HEK293 (cell line): Measurements from ENCODE around the gene SLAMF9.
A peak's percentile ranks its signal among the peaks of the same experiment; 100 is the strongest.

ENCODE experiments used
- CTCF ChIA-PET: fragments of 350-600 bp; formaldehyde crosslinking; extraction: SDS; loops from one replicate; lab custom pipeline; 2021; ENCODE audit warnings: antibody characterized with exemption; lab: Yijun Ruan, JAX
- POLR2A ChIA-PET: fragments of 300-600 bp; formaldehyde crosslinking; extraction: SDS; loops from one replicate; lab custom pipeline; 2020; ENCODE audit warnings: antibody characterized with exemption, inconsistent platforms; lab: Yijun Ruan, JAX
- H3K27ac ChIP-seq: fragments of 200-500 bp; sonication (Bioruptor generic); 2 replicates; pipeline ENCODE4 v1.5.1; 2014; ENCODE audit warnings: low read depth, low read length, control low read depth, inconsistent platforms; ENCODE audit errors: extremely low read depth
- H3K36me3 ChIP-seq, 2 experiments: fragments of 200-500 bp in 1 of 2; sonication (Bioruptor generic) in 1 of 2; 1 replicate in 1 of 2; 2 replicates in 1 of 2; pipeline ENCODE4 v1.5.1; 2014 to 2017; ENCODE audit warnings: inconsistent platforms in 2 of 2, low read length in 2 of 2; ENCODE audit not compliant: control insufficient read depth in 2 of 2, insufficient read depth in 1 of 2
- H3K4me1 ChIP-seq: fragments of 200-500 bp; sonication (Bioruptor generic); 2 replicates; pipeline ENCODE4 v1.5.1; 2014; ENCODE audit warnings: mild to moderate bottlenecking, low read length, inconsistent platforms; ENCODE audit not compliant: control insufficient read depth, insufficient read depth
- H3K4me3 ChIP-seq: 2 replicates; pipeline ENCODE4 v1.5.1; 2011; ENCODE audit warnings: low read depth, mild to moderate bottlenecking, control low read depth, low read length, moderate library complexity
- H3K9me3 ChIP-seq: fragments of 200-500 bp; sonication (Bioruptor generic); 2 replicates; pipeline ENCODE4 v1.5.1; 2014; ENCODE audit warnings: low read depth, low read length, inconsistent platforms; ENCODE audit not compliant: control insufficient read depth, insufficient read depth
- GLI2 ChIP-seq: fragments of 450-650 bp; formaldehyde crosslinking; IDR thresholded peaks from 2 replicates; pipeline ENCODE4; 2017; ENCODE audit warnings: missing biosample characterization, missing genetic modification characterization, low read depth, borderline replicate concordance
- HIC1 ChIP-seq: fragments of 450-650 bp; formaldehyde crosslinking; IDR thresholded peaks from 2 replicates; pipeline ENCODE4 v1.5.1; 2016; ENCODE audit warnings: missing biosample characterization, missing genetic modification characterization
- HOXA7 ChIP-seq: sonication (generic); formaldehyde crosslinking; IDR thresholded peaks from 2 replicates; pipeline ENCODE4 v1.8.1; 2022; ENCODE audit warnings: missing genetic modification reagents, borderline replicate concordance
- IKZF3 ChIP-seq: fragments of 450-650 bp; IDR thresholded peaks from 2 replicates; pipeline ENCODE4 v1.5.0; 2018; ENCODE audit warnings: missing biosample characterization, mild to moderate bottlenecking, missing genetic modification characterization, moderate library complexity
- REST ChIP-seq: fragments of 450-650 bp; formaldehyde crosslinking; IDR thresholded peaks from 2 replicates; pipeline ENCODE4 v1.5.1; 2016; ENCODE audit warnings: missing biosample characterization, missing genetic modification characterization
- WT1 ChIP-seq: fragments of 450-650 bp; formaldehyde crosslinking; IDR thresholded peaks from 2 replicates; pipeline ENCODE4 v1.5.1; 2016; ENCODE audit warnings: missing biosample characterization, missing genetic modification characterization
- ZBTB26 ChIP-seq: fragments of 450-650 bp; formaldehyde crosslinking; optimal IDR thresholded peaks from 2 replicates; pipeline ENCODE3; 2016; ENCODE audit warnings: missing biosample characterization, mild to moderate bottlenecking, missing genetic modification characterization
- ZBTB7A ChIP-seq: fragments of 450-650 bp; formaldehyde crosslinking; IDR thresholded peaks from 2 replicates; pipeline ENCODE4 v1.5.1; 2016; ENCODE audit warnings: low read depth, missing biosample characterization, missing genetic modification characterization
- ZFP37 ChIP-seq: fragments of 450-650 bp; formaldehyde crosslinking; IDR thresholded peaks from 2 replicates; pipeline ENCODE4 v1.5.1; 2016; ENCODE audit warnings: missing biosample characterization, missing genetic modification characterization
- ZNF132 ChIP-seq: fragments of 450-650 bp; formaldehyde crosslinking; IDR thresholded peaks from 2 replicates; pipeline ENCODE4 v1.5.1; 2017; ENCODE audit warnings: missing biosample characterization, missing genetic modification characterization, borderline replicate concordance
- ZNF2 ChIP-seq: fragments of 450-650 bp; formaldehyde crosslinking; IDR thresholded peaks from 2 replicates; pipeline ENCODE4 v1.5.1; 2016; ENCODE audit warnings: missing biosample characterization, missing genetic modification characterization
- ZNF214 ChIP-seq: fragments of 450-650 bp; formaldehyde crosslinking; IDR thresholded peaks from 2 replicates; pipeline ENCODE4 v1.5.1; 2017; ENCODE audit warnings: missing biosample characterization, mild to moderate bottlenecking, missing genetic modification characterization, borderline replicate concordance
- ZNF404 ChIP-seq: fragments of 450-650 bp; formaldehyde crosslinking; IDR thresholded peaks from 2 replicates; pipeline ENCODE4 v1.5.1; 2017; ENCODE audit warnings: missing biosample characterization, missing genetic modification characterization
- ZNF513 ChIP-seq: fragments of 450-650 bp; IDR thresholded peaks from 2 replicates; pipeline ENCODE4 v1.5.1; 2018; ENCODE audit warnings: missing biosample characterization, missing genetic modification characterization
- ZNF521 ChIP-seq: fragments of 450-650 bp; formaldehyde crosslinking; IDR thresholded peaks from 2 replicates; pipeline ENCODE4 v1.5.1; 2017; ENCODE audit warnings: missing biosample characterization, mild to moderate bottlenecking, missing genetic modification characterization
- ZNF555 ChIP-seq: fragments of 450-650 bp; formaldehyde crosslinking; conservative IDR thresholded peaks from 2 replicates; pipeline ENCODE4 v1.5.1; 2017; ENCODE audit warnings: missing biosample characterization, mild to moderate bottlenecking, missing genetic modification characterization, inconsistent platforms
- ZNF670 ChIP-seq: fragments of 450-650 bp; formaldehyde crosslinking; IDR thresholded peaks from 2 replicates; pipeline ENCODE4 v1.5.1; 2016; ENCODE audit warnings: missing biosample characterization, missing genetic modification characterization, low read depth
- ZNF768 ChIP-seq: fragments of 450-650 bp; formaldehyde crosslinking; IDR thresholded peaks from 2 replicates; pipeline ENCODE4 v1.5.1; 2018; ENCODE audit warnings: missing biosample characterization, mild to moderate bottlenecking, missing genetic modification characterization
- ZNF792 ChIP-seq: fragments of 450-650 bp; formaldehyde crosslinking; IDR thresholded peaks from 2 replicates; pipeline ENCODE4 v1.5.1; 2016; ENCODE audit warnings: missing biosample characterization, missing genetic modification characterization
- ZNF837 ChIP-seq: fragments of 450-650 bp; formaldehyde crosslinking; IDR thresholded peaks from 2 replicates; pipeline ENCODE4 v1.5.1; 2016; ENCODE audit warnings: missing biosample characterization, missing genetic modification characterization
- ZSCAN18 ChIP-seq: fragments of 450-650 bp; formaldehyde crosslinking; IDR thresholded peaks from 2 replicates; pipeline ENCODE4 v1.5.1; 2016; ENCODE audit warnings: missing biosample characterization, missing genetic modification characterization
- ZSCAN30 ChIP-seq: fragments of 450-650 bp; IDR thresholded peaks from 2 replicates; pipeline ENCODE4 v1.5.1; 2018; ENCODE audit warnings: missing biosample characterization, mild to moderate bottlenecking, missing genetic modification characterization, moderate library complexity

The SLAMF9 gene

GRCh38 chr1:159936273-159936904 is 17.6 kb downstream of the SLAMF9 start (continued):
- 0 out of 2 replicates have a peak, but pooled peaks have one; percentile 25 for TF ChIP-seq HIC1 (tag by site-specific recombination)
- no peak for TF ChIP-seq ZBTB26
- peak; percentile 36; the same call in 1 of the 2 replicates for TF ChIP-seq ZFP37
- TF ChIP-seq ZNF555 (tag by site-specific recombination), result no peak
- peak; percentile 76 for TF ChIP-seq ZNF513
- TF ChIP-seq ZNF670, result no peak

GRCh38 chr1:159935719-159936272 is 18.2 kb downstream of the SLAMF9 start:
- no peaks in the 10 kb centered on the region for H3K36me3 ChIP-seq
- TF ChIP-seq REST (tag by site-specific recombination) (peak; percentile 99), ZNF521 (no peak)
- no peak overlapping the region for H3K27ac ChIP-seq
- ChIA-PET CTCF (interaction anchor here (0.5 to 19.3 kb wide), 20 partner anchors 8 to 176 kb away, joined by 3 to 353 read pairs (median 4); partner anchors contain the start of genes IGSF9 and SLAMF9), POLR2A (interaction anchor here (0.6 to 7.3 kb wide), 3 partner anchors 11 to 142 kb away, joined by 4 to 41 read pairs (median 5); partner anchors contain the start of gene TAGLN2)
- no peaks in the 10 kb centered on the region for H3K9me3 ChIP-seq
- H3K4me1 ChIP-seq, result no peaks in the 10 kb centered on the region
- no peak overlapping the region for H3K4me3 ChIP-seq

- Histone ChIP-seq H3K4me3 (no peak overlapping the region), H3K27ac (no peak overlapping the region), H3K9me3 (no peaks in the 10 kb centered on the region), H3K36me3 (no peaks in the 10 kb centered on the region), H3K4me1 (no peaks in the 10 kb centered on the region)
- CTCF ChIA-PET, result interaction anchor here (0.5 to 19.3 kb wide), 13 partner anchors 9 to 147 kb away, joined by 3 to 353 read pairs (median 4); partner anchors contain the start of gene IGSF9
- POLR2A ChIA-PET, result interaction anchor here (0.6 to 7.3 kb wide), 2 partner anchors 11 to 142 kb away, joined by 5 to 41 read pairs; partner anchors contain the start of gene TAGLN2
- no peak for TF ChIP-seq HOXA7
- TF ChIP-seq ZNF2 (tag by site-specific recombination), result no peak
- TF ChIP-seq IKZF3, result no peak
- TF ChIP-seq ZNF792 (tag by site-specific recombination), result no peak
- TF ChIP-seq ZSCAN18, result no peak
- no peak for TF ChIP-seq ZNF768 (tag by site-specific recombination)
- no peak for TF ChIP-seq WT1 (tag by site-specific recombination)
- no peak for TF ChIP-seq ZNF837 (tag by site-specific recombination)
- no peak for TF ChIP-seq ZNF404 (tag by site-specific recombination)
- no peak for TF ChIP-seq ZBTB7A (tag by site-specific recombination)
- TF ChIP-seq ZSCAN30, result no peak
- TF ChIP-seq ZNF214 (tag by site-specific recombination), result no peak
- TF ChIP-seq GLI2, result no peak
- no peak for TF ChIP-seq ZNF132
Measured at GRCh38 chr1:159935305-159935704, 18.7 kb downstream of the SLAMF9 start.
